A549 (cell line): ENCODE results near the gene CEBPA.

ENCODE experiments used
- BHLHE40 ChIP-seq: IDR thresholded peaks from 2 replicates; pipeline ENCODE4 v1.6.1; 2012; ENCODE audit warnings: low read depth, low read length, inconsistent platforms
- CHD2 ChIP-seq: fragments of 150-350 bp; IDR thresholded peaks from 2 replicates; pipeline ENCODE4 v1.6.1; 2014; ENCODE audit warnings: low read length; ENCODE audit not compliant: partially characterized antibody
- EP300 ChIP-seq, 2 experiments: fragments of >200 bp; sonication (Bioruptor Twin); formaldehyde crosslinking; IDR thresholded peaks; 2 replicates in 1 of 2; 3 replicates in 1 of 2; pipeline ENCODE4 v1.6.1; 2016 to 2017
- FOXS1 ChIP-seq: fragments of 250-450 bp; sonication (Bioruptor Pico); IDR thresholded peaks from 2 replicates; pipeline ENCODE4 v1.5.0; 2020; ENCODE audit warnings: mild to moderate bottlenecking, moderate library complexity
- MAFK ChIP-seq: fragments of 450-650 bp; IDR thresholded peaks from 2 replicates; pipeline ENCODE4 v1.6.1; 2014; ENCODE audit not compliant: partially characterized antibody
- POLR2A ChIP-seq: IDR thresholded peaks from 2 replicates; pipeline ENCODE4 v1.6.1; 2012; ENCODE audit warnings: mild to moderate bottlenecking, low read length
- POLR2AphosphoS2 ChIP-seq: conservative IDR thresholded peaks from 2 replicates; pipeline ENCODE4 v1.6.1; 2012; ENCODE audit warnings: low read length, improper control_type of control experiment, inconsistent platforms
- RFX5 ChIP-seq: fragments of 450-650 bp; IDR thresholded peaks from 2 replicates; pipeline ENCODE4 v1.7.1; 2014; ENCODE audit warnings: antibody characterized with exemption, mild to moderate bottlenecking, moderate library complexity
- SMC3 ChIP-seq: fragments of >200 bp; sonication (Bioruptor Twin); formaldehyde crosslinking; IDR thresholded peaks from 3 replicates; pipeline ENCODE4 v1.6.1; 2018; ENCODE audit warnings: inconsistent platforms
- ZC3H11A ChIP-seq: fragments of 450-650 bp; IDR thresholded peaks from 2 replicates; pipeline ENCODE4 v1.6.1; 2014; ENCODE audit warnings: antibody characterized with exemption, mild to moderate bottlenecking
- TF ChIP-seq, protein P1 (sequence below): fragments of >200 bp; sonication (Bioruptor Twin); formaldehyde crosslinking; IDR thresholded peaks from 3 replicates; pipeline ENCODE4 v1.5.1; 2016
- TF ChIP-seq, protein P2 (sequence below): IDR thresholded peaks from 2 replicates; pipeline ENCODE4 v1.6.1; 2012
- TF ChIP-seq, protein P3 (sequence below): fragments of >200 bp; sonication (Bioruptor Twin); formaldehyde crosslinking; IDR thresholded peaks from 3 replicates; pipeline ENCODE4 v1.6.1; 2016
- TF ChIP-seq, protein P4 (sequence below): fragments of 200-600 bp; sonication (generic); IDR thresholded peaks from 2 replicates; pipeline ENCODE4 v1.6.1; 2016; ENCODE audit warnings: antibody characterized with exemption, mild to moderate bottlenecking, moderate library complexity

DNA sequence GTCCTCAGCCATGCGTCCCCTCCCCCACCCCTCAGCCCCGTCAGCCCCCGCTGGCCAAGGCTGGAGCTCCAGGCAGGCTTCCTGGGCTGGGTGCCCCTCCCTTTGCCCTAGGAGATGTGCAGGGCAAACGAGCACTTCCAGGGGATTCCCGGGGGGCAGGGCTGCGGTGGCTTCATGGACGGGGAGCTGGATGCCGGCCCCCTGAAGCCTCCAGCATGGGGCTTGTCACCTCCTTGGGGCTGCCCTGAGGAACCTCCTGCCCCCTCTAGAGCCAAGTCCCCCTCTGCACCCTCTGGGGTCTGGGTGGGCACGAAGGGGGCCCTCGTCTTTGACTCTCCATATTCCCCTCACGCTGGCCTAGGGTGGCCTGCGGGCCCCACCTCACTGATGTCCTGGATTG is 51.3 kb downstream of the CEBPA start:
- TF ChIP-seq, protein P1, sequence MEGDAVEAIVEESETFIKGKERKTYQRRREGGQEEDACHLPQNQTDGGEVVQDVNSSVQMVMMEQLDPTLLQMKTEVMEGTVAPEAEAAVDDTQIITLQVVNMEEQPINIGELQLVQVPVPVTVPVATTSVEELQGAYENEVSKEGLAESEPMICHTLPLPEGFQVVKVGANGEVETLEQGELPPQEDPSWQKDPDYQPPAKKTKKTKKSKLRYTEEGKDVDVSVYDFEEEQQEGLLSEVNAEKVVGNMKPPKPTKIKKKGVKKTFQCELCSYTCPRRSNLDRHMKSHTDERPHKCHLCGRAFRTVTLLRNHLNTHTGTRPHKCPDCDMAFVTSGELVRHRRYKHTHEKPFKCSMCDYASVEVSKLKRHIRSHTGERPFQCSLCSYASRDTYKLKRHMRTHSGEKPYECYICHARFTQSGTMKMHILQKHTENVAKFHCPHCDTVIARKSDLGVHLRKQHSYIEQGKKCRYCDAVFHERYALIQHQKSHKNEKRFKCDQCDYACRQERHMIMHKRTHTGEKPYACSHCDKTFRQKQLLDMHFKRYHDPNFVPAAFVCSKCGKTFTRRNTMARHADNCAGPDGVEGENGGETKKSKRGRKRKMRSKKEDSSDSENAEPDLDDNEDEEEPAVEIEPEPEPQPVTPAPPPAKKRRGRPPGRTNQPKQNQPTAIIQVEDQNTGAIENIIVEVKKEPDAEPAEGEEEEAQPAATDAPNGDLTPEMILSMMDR = no peak
- no peak for TF ChIP-seq POLR2AphosphoS2
- no peak for TF ChIP-seq RFX5
- no peak for TF ChIP-seq MAFK
- no peak for TF ChIP-seq SMC3
- TF ChIP-seq POLR2A = no peak
- no peak for TF ChIP-seq FOXS1 (CRISPR knock-in tag)
- TF ChIP-seq ZC3H11A = no peak
- TF ChIP-seq, protein P2, sequence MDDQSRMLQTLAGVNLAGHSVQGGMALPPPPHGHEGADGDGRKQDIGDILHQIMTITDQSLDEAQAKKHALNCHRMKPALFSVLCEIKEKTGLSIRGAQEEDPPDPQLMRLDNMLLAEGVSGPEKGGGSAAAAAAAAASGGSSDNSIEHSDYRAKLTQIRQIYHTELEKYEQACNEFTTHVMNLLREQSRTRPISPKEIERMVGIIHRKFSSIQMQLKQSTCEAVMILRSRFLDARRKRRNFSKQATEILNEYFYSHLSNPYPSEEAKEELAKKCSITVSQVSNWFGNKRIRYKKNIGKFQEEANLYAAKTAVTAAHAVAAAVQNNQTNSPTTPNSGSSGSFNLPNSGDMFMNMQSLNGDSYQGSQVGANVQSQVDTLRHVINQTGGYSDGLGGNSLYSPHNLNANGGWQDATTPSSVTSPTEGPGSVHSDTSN = no peak
- TF ChIP-seq CHD2 = no peak
- TF ChIP-seq, protein P3, sequence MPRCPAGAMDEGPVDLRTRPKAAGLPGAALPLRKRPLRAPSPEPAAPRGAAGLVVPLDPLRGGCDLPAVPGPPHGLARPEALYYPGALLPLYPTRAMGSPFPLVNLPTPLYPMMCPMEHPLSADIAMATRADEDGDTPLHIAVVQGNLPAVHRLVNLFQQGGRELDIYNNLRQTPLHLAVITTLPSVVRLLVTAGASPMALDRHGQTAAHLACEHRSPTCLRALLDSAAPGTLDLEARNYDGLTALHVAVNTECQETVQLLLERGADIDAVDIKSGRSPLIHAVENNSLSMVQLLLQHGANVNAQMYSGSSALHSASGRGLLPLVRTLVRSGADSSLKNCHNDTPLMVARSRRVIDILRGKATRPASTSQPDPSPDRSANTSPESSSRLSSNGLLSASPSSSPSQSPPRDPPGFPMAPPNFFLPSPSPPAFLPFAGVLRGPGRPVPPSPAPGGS = no peak
- TF ChIP-seq, protein P4, sequence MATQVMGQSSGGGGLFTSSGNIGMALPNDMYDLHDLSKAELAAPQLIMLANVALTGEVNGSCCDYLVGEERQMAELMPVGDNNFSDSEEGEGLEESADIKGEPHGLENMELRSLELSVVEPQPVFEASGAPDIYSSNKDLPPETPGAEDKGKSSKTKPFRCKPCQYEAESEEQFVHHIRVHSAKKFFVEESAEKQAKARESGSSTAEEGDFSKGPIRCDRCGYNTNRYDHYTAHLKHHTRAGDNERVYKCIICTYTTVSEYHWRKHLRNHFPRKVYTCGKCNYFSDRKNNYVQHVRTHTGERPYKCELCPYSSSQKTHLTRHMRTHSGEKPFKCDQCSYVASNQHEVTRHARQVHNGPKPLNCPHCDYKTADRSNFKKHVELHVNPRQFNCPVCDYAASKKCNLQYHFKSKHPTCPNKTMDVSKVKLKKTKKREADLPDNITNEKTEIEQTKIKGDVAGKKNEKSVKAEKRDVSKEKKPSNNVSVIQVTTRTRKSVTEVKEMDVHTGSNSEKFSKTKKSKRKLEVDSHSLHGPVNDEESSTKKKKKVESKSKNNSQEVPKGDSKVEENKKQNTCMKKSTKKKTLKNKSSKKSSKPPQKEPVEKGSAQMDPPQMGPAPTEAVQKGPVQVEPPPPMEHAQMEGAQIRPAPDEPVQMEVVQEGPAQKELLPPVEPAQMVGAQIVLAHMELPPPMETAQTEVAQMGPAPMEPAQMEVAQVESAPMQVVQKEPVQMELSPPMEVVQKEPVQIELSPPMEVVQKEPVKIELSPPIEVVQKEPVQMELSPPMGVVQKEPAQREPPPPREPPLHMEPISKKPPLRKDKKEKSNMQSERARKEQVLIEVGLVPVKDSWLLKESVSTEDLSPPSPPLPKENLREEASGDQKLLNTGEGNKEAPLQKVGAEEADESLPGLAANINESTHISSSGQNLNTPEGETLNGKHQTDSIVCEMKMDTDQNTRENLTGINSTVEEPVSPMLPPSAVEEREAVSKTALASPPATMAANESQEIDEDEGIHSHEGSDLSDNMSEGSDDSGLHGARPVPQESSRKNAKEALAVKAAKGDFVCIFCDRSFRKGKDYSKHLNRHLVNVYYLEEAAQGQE = no peak
- TF ChIP-seq EP300 (IDR thresholded peaks at IDR 0.05) = no peak
- no peak for TF ChIP-seq BHLHE40
